HG02588 (cell line): Measurements from ENCODE around the gene MDC1.
"Not testable (repeated sequence)": the region's sequence is repeated elsewhere in the genome, so short reads cannot be mapped to it uniquely, and the experiment has no call there.

Source experiments
- ATAC-seq: cut with Tn5 transposase; IDR thresholded peaks from one replicate; pipeline ENCODE4 v1.9.1; 2021; ENCODE audit warnings: mild to moderate bottlenecking, moderate library complexity; ENCODE audit not compliant: unreplicated experiment

Gene MDC1

GRCh38 chr6:30717129-30717844, at the start of gene MDC1:
Gene MDC1, minus strand, starts transcription at chr6:30717281. Its CDS starts 2,106 bp downstream, at chr6:30715175.
- ATAC-seq, result peak; percentile 57

DNA sequence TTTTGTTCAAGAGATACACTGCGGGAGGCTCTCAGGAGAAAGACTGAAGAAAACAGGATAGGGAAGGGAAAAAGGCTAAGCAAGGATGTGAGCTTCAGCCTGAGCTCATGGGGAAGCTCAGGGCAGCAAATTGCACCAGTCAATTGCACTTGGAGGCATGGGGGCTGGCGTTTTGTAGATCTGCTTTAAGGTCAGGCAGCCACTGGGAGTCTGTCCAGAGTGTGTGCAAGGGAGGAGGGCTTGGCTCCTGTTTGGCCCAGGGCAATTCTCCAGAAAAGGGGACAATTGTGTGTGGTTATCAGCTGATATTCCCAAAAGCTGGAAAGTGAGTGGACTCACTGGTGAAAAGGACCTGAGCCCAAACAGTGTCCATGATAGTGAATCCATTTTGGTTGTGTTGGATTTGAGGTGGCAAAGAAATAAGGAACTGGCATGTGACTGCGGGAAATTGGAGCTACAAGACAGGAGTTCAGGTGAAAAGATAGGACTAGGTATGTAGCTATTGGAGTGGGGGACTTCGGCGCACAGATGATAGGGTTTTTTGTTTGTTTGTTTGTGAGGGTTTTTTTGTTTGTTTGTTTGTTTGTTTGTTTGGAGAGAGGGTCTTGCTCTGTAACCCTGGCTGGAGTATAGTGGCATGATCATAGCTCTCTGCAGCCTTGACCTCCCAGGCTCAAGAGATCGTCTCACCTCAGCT, 49.5 kb upstream of the MDC1 start:
- ATAC-seq, result no peak

DNA sequence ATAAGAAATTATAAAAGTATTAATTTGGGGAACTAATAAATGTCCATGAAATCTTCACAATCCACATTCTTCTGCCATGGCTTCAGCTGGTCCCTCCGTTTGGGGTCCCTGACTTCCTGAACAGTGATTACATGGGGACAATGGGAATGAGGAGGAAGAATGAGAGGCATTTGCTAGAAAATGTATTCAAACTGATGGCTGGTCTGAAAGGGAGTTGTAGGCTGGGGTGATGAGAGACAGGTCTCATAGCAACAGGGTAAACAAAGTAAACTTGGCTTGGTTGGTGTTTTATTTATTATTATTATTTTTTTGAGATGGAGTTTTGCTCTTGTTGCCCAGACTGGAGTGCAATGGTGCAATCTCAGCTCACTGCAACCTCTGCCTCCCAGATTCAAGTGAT, 48.4 kb upstream of the MDC1 start:
- not testable (repeated sequence) for ATAC-seq

GRCh38 chr6:30764490-30765043, 47.5 kb upstream of the MDC1 start:
- ATAC-seq, result not testable (repeated sequence)

DNA sequence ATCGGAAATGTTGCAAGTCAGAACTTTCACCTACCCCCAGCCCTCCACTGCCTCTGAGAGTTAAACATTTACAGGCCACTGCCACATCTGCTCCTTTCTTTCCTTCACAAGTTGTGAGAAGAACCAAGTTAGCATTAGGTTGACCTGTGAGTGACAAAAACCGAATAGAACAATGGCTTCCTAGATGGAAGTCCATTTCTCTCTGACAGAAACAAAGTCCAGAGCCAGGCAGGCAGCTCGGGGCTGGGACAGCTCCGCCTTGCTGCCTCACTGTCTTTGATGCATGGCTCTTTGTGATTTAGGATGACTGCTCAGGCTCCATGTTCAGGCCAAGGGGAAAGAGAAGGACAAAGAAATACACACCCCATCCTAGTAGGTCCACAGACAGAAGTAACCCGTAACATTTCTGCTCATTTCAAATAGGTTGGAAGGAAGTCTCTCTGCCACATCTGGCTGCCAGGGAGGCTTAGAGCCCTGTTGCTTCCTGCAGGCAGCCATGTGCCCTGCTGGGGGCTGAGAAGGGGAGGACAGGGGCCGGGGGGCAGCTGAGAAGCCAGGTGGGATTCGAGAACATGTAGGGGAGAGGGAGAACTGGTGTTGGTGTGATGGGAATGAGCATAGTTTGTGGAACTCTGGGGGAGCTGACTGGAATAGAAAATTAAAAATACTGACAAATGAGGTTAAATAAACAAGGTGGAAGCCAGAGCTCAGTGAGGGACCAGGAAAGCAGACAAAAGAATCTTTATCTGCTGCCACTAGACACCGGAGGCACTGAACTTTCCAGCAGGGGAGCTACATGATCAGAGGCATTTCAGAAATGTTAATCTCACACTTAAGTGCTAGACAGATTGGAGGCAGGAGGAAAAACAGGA, 46.8 kb upstream of the MDC1 start:
- ATAC-seq, result no peak

GRCh38 chr6:30763155-30763617, 46.1 kb upstream of the MDC1 start:
- ATAC-seq, result no peak

DNA sequence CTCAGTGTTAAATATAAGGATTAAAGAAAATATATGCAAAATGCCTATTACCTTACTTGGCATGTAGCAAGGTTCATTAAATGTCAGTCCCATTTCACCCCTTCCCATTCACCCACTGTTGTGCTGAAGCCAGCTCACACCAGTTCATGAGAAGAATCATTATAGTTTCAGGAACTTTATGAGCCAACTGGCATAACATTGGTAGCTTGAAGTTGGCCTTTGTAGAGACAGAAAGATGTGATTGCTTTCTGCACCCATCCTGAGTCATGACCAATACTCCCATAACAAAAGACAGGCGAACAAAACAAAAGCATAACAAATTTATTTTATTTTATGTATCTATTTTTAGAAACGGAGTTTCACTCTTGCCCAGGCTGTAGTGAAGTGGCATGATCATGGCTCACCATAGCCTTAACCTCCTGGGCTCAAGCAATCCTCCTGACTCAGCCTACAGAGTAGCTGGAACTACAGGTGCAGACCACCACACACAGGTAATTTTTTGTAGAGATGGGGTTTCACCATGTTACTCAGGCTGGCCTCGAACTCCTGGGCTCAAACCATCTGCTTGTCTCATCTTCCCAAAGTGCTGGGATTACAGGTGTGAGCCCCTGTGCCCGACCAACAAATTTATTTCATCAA, 44.8 kb upstream of the MDC1 start:
- ATAC-seq, result no peak

- ATAC-seq, result no peak
Observed at GRCh38 chr6:30760549-30760948, 43.5 kb upstream of the MDC1 start.

GRCh38 chr6:30759575-30760239, 42.6 kb upstream of the MDC1 start:
- ATAC-seq, result no peak

DNA sequence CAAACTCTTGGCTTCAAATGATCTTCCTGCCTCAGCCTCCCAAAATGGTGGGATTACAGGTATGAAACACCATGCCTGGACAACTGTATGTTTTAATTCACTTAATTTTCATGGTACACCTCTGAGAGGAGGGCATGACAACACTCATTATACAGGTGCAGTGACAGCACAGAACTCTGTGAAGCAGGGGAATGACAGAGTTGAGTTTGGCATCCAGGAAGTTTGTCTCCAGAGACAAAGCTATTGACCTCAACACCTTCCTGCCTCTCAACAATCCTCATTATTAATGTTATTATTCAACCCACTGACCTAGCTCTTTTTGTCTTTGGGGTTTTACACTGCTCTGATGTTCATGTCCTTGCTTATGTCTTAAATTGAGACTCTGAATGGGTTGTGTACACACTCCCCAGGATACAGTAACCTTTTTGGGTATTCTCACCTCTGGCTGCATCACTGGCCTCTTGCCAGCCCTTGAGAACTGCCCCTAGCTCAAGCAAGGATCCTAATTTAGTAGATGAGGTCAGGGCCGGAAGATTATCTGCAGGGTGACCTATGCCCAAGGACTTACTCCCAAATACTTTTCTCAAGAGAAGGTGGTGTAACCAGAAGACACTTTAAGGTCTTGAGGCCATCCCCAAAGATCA, 40.3 kb upstream of the MDC1 start:
- ATAC-seq, result no peak

DNA sequence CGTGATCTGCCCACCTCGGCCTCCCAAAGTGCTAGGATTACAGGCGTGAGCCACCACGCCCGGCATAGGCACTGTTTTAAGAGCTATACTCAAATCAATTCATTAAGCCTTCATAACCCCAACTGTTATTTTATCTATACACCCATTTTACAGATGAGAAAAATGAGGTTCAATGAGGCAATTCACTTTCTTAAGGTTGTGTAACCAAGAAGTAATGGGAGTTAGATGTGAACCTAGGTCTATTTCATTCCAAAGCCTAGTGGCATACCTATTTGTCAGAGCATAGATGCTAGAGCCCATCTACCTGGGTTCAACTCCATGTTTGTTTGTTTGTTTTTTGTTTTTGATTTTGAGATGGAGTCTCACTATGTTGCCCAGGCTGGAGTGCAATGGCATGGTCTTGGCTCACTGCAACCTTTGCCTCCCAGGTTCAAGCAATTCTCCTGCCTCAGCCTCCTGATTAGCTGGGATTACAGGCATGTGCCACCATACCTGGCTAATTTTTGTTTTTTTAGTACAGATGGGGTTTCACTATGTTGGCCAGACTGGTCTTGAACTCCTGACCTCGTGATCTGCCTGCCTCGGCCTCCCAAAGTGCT, 39.4 kb upstream of the MDC1 start:
- ATAC-seq, result not testable (repeated sequence)

DNA sequence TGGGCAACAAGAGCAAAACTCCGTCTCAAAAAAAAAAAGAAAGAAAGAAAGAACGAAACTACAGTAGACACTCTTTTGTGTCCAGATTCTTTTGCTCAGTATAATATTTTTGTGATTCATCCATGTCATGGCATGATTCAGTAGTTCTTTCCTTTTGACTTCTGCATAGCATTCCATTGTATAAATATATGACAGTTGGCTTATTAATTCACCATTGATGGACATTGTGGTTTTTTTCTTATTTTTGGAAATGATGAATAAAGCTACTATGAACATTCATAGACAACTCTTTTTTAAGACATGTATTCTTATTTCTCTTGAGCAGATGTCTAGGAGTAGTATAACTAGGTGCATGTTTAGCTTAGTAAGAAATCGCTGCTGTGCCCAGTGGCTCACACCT, 37.5 kb upstream of the MDC1 start:
- ATAC-seq, result no peak

- no peak for ATAC-seq
Observed at GRCh38 chr6:30752157-30752927, 35.3 kb upstream of the MDC1 start.

DNA sequence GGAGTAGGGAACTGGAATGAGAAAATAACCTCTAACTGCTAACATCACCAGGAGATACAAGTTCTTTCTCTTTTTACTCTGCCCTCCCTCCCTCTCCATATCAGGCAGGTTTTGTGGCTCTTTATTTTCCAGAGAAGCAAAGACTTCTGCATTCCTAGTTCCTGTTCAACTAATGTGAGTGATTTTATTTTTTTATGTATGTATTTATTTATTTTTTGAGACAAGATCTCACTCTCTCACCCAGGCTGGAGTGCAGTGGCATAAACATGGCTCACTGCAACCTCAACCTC, 33.2 kb upstream of the MDC1 start:
- no peak for ATAC-seq

- ATAC-seq, result no peak
Observed at GRCh38 chr6:30749554-30750378, 32.7 kb upstream of the MDC1 start.

- no peak for ATAC-seq
Observed at GRCh38 chr6:30748851-30749540, 31.9 kb upstream of the MDC1 start.
